ENCODE results near the gene CDH4.

DNA sequence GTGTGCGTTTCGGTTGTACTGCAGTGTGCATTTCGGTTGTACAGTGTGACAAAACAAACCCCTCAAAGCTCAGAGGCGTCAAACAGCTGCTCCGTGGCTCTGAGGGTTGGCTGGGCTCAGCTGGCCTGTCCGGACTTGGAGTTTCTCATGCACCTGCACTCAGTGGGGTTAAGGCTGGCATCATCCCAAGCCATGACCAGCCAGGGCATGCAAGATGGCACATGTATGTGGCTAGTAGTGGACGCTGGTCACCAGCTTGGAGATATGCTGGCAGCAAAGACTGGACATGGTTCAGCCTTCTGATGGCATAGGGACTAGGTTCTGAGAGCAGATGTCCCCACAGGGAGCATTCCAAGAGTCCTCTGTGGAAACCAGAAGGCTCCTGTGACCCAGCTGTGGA is 187.2 kb downstream of the CDH4 start:
- TF ChIP-seq CTCF (IDR thresholded peaks at IDR 0.05; ENCODE audit: control extremely low read depth in 1 of 3, insufficient read depth in 1 of 3, low read depth in 1 of 3, low read length in 3 of 3), result no peak
- TF ChIP-seq POLR2A (IDR thresholded peaks at IDR 0.05; ENCODE audit: control extremely low read depth in 1 of 2, low read depth in 2 of 2, low read length in 2 of 2), result no peak
- TF ChIP-seq RNF2 (IDR thresholded peaks at IDR 0.05; ENCODE audit: borderline replicate concordance, low read depth, low read length, missing control alignments, poor library complexity, severe bottlenecking), result no peak
- no peak for TF ChIP-seq EP300 (IDR thresholded peaks at IDR 0.05; ENCODE audit: borderline replicate concordance in 1 of 2, low read depth in 2 of 2, low read length in 2 of 2)
- no peak for TF ChIP-seq CREB1 (IDR thresholded peaks at IDR 0.05)
- no peak for TF ChIP-seq MAX (IDR thresholded peaks at IDR 0.05)
- no peak for TF ChIP-seq RFX5 (IDR thresholded peaks at IDR 0.05; ENCODE audit: borderline replicate concordance, low read depth, low read length)

Measured in H1 (cell line).